ENCODE measurements around the gene SDK1. TPM values are rescaled to one million over a fixed set of nuclear protein-coding genes. Genes with fewer than 3 reads are reported as not detected.

Gene SDK1
- total RNA-seq, 4 donors from 2014 or later = 1.3 to 5.0 (median 2.0) TPM

DNA sequence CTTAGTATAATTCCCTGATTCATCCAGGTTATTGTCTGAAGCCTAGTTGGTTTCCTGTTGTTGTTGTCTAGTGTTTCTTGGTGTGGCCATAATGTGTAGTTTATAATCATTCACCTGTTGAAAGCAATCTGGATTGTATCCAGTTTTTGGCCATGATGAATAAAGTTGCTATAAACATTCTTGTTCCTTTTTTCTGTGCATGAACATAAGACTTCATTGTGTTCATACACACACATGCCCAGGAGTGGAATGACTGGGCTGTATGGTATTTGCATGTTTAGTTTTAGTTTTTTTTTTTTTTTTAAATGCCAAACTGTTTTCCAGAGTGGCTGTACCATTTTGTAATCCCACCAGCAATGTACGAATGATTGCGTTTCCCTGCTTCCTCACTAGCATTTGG, 349.8 kb downstream of the SDK1 start:
- H3K9me3 ChIP-seq = no peaks in the 10 kb centered on the region
- H3K36me3 ChIP-seq = no peaks in the 10 kb centered on the region
- H3K27me3 ChIP-seq = no peaks in the 10 kb centered on the region
- H3K27ac ChIP-seq = no peak overlapping the region
- intact Hi-C loops (cut with DNase I) = no loop called here
- no peak for DNase-seq
- WGBS, 2 donors = 98% methylated on average over 2 of the region's 2 CpGs
- no peak for TF ChIP-seq POLR2A (IDR thresholded peaks at IDR 0.05)
- TF ChIP-seq, protein P1, sequence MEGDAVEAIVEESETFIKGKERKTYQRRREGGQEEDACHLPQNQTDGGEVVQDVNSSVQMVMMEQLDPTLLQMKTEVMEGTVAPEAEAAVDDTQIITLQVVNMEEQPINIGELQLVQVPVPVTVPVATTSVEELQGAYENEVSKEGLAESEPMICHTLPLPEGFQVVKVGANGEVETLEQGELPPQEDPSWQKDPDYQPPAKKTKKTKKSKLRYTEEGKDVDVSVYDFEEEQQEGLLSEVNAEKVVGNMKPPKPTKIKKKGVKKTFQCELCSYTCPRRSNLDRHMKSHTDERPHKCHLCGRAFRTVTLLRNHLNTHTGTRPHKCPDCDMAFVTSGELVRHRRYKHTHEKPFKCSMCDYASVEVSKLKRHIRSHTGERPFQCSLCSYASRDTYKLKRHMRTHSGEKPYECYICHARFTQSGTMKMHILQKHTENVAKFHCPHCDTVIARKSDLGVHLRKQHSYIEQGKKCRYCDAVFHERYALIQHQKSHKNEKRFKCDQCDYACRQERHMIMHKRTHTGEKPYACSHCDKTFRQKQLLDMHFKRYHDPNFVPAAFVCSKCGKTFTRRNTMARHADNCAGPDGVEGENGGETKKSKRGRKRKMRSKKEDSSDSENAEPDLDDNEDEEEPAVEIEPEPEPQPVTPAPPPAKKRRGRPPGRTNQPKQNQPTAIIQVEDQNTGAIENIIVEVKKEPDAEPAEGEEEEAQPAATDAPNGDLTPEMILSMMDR (IDR thresholded peaks at IDR 0.05) = no peak
- H3K4me1 ChIP-seq = no peaks in the 10 kb centered on the region
- H3K4me3 ChIP-seq (replicated peaks in 1 of 3) = no peak overlapping the region

DNA sequence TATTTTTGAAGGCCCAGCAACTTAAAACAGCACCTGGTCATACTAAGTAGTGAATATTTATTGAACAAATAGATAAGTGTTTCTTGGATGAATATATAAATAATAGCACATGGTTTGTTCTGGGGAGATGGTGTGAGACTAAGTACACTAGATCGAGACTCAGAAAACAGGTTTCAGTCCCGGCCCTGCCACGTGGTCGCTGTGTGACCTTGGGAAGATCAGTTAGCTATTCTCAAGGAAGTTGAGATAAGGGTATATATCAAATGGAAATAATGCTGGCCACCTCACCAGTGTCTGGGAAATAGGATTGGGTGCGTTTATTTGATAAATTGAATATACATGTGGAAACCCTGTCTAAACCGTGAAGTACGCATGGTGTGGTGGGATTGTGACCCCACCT, 354.6 kb downstream of the SDK1 start:
- TF ChIP-seq, protein P1 (IDR thresholded peaks at IDR 0.05) = no peak
- no peak for TF ChIP-seq POLR2A (IDR thresholded peaks at IDR 0.05)
- intact Hi-C loops (cut with DNase I) = no loop called here
- 92 to 93% methylated on average over 7 of the region's 7 CpGs for WGBS, 2 donors

DNA sequence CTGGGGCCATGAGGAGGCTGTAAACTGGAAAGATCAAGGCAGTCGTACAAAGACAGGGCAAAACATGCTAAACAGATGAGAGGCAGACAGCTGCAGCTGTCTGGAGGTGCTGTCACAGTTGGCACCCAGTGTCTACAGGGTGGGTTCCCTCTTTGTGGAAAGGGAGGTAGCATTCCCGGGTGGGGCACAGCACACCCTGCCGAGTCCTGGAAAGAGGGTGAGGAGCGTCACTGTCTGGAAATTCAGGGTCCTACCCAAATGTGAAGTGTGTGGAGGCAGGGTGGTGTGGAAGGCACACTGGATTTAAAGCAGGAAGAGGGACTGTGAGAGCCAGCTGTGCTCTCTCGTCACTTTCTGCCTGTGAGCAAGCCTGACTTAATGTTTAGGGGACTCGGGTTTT, 356.2 kb downstream of the SDK1 start:
- no peaks in the 10 kb centered on the region for H3K9me3 ChIP-seq
- no peaks in the 10 kb centered on the region for H3K27me3 ChIP-seq
- H3K4me1 ChIP-seq = no peaks in the 10 kb centered on the region
- intact Hi-C loops (cut with DNase I) = no loop called here
- TF ChIP-seq POLR2A (IDR thresholded peaks at IDR 0.05) = no peak
- TF ChIP-seq, protein P1 (IDR thresholded peaks at IDR 0.05) = no peak
- H3K27ac ChIP-seq = no peak overlapping the region
- H3K4me3 ChIP-seq (replicated peaks in 1 of 3) = no peak overlapping the region
- whole genome bisulfite sequencing, 2 donors = 84 to 88% methylated on average over 6 of the region's 6 CpGs
- DNase-seq = no peak
- no peaks in the 10 kb centered on the region for H3K36me3 ChIP-seq

More for the DNA sequence above, 354.6 kb downstream of the SDK1 start:
- Histone ChIP-seq H3K4me3 (replicated peaks in 1 of 3) (no peak overlapping the region), H3K4me1 (no peaks in the 10 kb centered on the region), H3K27ac (no peak overlapping the region), H3K27me3 (no peaks in the 10 kb centered on the region), H3K9me3 (no peaks in the 10 kb centered on the region), H3K36me3 (no peaks in the 10 kb centered on the region)
- no peak for DNase-seq

DNA sequence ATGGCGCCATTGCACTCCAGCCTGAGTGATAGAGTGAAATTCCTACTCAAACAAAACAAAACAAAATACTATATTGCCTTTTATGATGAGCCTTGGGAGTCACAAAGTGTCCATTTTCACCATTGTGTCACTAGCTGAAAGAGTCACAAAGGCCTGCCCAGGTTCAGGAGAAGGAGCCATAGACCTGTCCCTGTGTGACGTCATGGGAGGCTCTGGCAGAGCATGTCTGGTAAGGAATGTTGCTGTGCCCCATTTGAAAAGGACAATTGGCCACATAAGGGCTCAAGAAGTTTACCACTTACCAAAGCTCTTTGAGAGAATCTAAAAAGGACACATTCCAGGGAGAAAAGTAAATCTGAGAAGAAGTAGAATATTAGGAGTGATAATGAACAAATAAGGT, 367.7 kb downstream of the SDK1 start:
- intact Hi-C loops (cut with DNase I) = no loop called here
- no peak overlapping the region for H3K27ac ChIP-seq
- no peaks in the 10 kb centered on the region for H3K9me3 ChIP-seq
- no peak overlapping the region for H3K4me3 ChIP-seq (replicated peaks in 1 of 3)
- peak; percentile 25 to 29 for DNase-seq
- no peaks in the 10 kb centered on the region for H3K4me1 ChIP-seq
- no peaks in the 10 kb centered on the region for H3K36me3 ChIP-seq
- no peaks in the 10 kb centered on the region for H3K27me3 ChIP-seq
- TF ChIP-seq POLR2A (IDR thresholded peaks at IDR 0.05) = no peak
- TF ChIP-seq, protein P1 (IDR thresholded peaks at IDR 0.05) = no peak
- WGBS, 2 donors = 52 to 59% methylated on average over 2 of the region's 2 CpGs

DNA sequence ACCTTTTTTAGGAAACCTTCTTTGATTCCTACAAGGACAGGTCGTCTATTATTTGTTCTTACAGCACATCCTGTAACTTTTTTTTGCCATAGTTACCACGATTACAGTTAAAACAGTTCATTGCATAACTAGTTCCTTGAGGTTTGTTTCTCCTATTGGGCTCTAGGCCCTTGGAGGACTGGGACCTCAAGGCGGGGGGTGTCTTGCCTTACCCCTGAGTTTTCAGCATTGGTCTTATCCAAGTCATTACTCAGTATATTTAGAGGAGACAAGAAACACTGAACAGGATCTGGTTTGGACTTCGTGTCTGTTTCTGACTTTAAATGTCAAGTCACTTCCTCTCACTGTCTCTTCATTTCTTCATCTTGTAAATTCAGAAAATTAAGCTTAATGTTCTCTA, 369.8 kb downstream of the SDK1 start:
- no peaks in the 10 kb centered on the region for H3K27me3 ChIP-seq
- H3K9me3 ChIP-seq = no peaks in the 10 kb centered on the region
- H3K4me3 ChIP-seq (replicated peaks in 1 of 3) = no peak overlapping the region
- TF ChIP-seq, protein P1 (IDR thresholded peaks at IDR 0.05) = no peak
- TF ChIP-seq POLR2A (IDR thresholded peaks at IDR 0.05) = no peak
- DNase-seq = no peak
- no peaks in the 10 kb centered on the region for H3K4me1 ChIP-seq
- 73% methylated on average over 4 of the region's 4 CpGs for WGBS, 2 donors
- intact Hi-C loops (cut with DNase I) = no loop called here
- no peaks in the 10 kb centered on the region for H3K36me3 ChIP-seq
- H3K27ac ChIP-seq = no peak overlapping the region
